Jurkat, Clone E6-1 (cell line): ENCODE data around the gene SLCO3A1.

ENCODE experiments used
- DNase-seq: peaks from one replicate; pipeline ENCODE4 v3.0.0-alpha.2; 2011; ENCODE audit warnings: low read depth, low spot score
- H3K4me3 ChIP-seq: 2 replicates; pipeline ENCODE4 v1.5.1; 2011; ENCODE audit warnings: mild to moderate bottlenecking, low read length, control low read depth, moderate library complexity

SLCO3A1 gene

DNA sequence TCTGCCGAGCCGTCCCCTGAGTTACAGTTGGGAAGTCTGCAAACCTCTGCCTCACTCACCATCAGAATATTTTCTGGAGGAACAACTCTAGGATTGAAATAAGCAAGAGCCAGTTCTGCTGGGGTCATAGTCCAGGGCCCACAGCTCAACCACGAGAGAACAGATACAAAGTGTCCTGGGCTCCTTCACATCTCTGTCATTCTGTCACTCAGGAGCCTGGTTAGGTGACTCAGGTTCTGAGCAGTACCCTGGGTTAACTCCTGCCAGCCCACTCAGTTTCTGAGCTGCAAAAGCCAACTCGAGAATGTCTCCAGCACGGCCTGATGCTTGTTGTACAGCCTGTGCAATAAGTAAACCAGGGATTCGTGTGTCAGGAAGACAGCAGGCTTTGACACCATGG, 155.7 kb downstream of the SLCO3A1 start:
- H3K4me3 ChIP-seq = no peak overlapping the region
- no peak for DNase-seq

DNA sequence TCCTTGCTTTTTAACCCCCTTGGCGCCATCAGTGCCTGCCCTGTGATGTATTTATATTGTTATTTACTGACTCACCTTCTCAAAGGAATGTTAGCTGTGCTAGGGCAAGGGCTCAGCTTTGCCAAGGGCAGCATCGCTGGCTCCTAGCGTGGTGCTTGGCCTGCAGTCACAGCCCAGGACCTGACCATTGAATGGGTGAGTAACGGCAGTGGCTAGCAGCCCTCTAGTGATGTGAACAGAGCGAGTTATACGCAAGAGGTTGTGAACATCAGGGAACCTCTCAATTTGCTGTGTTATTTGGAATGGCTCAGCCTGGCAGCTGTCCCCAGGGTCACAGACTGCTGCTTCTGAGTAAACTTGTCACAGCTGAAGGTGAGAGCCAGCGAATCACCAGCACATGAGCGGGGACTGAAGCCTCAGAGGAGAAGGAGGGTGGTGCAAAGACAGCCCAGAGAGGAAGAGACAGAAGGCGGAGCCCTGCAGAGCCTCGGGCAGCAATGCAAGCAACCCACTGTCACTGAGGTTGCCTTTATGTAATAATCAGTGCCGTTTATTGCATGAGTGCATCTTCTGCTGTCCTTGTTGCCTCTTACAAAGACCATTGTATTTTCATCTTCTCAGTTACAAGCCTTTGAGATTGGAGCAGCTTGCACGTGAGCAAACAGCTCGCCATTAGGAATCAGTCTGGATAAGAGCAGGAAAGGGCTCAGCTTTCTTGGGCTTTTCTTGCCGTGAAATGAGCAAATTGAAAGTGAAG, 158.3 kb downstream of the SLCO3A1 start:
- no peak overlapping the region for H3K4me3 ChIP-seq
- DNase-seq = no peak

DNA sequence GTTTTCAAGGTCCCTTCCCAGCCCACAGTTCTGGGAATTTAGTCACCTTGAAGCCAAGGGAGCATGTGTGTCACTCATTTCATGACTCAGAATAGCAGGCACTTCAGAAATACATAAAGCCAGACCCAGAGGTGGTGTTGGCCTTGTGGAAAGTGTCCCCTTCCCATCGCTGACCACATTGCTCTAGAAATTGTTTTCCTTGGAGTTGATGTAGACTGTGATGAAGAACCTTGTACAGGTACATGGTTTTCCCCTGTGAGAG, 158.8 kb downstream of the SLCO3A1 start:
- no peak overlapping the region for H3K4me3 ChIP-seq
- no peak for DNase-seq

DNA sequence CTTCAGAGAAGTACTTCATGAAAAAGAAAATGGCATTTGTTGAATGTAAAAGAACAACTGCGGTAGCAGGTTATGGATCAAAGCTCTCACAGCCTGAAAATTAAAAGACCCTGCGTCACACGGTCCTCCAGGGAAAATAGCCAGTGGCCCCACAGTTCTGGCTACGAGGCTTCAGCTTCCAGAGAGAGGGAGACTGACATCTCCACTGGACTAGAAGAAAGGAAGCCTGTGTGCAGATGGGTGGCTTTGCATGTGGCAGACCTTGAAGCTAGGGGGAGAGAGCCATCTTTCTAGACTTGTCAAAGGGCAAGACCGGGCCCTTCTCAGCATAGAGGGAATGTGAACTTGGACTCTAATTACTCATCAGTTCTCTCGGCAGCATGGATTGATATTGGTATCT, 159.4 kb downstream of the SLCO3A1 start:
- DNase-seq = no peak
- H3K4me3 ChIP-seq = no peak overlapping the region

DNA sequence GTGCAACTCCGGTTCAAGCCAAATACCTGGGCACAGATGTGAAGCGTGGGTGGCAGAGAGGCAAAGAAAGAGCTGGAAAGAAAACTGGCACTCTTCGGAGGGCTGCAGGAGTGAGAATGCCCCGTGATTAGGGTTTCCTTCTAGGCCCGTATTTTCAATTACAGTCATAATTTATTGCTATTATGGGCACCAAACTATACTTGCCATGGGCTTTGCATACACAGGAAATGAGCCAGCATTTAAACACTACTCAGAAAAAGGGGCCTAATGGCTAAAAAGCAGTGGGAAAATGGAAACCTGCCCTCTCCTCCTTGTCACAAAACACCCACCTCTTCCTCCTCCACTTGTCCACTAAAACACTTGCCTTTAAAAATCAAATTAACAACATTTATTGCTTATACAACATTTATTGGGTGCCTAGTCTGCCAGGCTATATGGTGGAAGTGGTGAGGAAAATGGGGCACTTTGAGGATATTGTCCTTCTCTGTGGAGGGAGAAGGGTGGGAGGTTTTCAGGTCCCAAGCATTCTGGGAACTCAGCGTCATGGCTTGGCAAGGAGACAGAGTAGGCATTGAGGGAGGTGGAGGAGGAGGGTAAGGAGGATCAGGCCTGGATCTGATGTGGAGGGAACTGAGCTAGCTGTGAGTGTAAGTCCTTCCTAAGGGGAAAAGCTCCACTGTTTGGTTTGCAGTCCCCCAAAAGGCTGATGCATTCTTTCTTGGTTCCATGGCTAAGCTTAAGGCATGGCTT, 160.9 kb downstream of the SLCO3A1 start:
- no peak overlapping the region for H3K4me3 ChIP-seq
- DNase-seq = no peak

DNA sequence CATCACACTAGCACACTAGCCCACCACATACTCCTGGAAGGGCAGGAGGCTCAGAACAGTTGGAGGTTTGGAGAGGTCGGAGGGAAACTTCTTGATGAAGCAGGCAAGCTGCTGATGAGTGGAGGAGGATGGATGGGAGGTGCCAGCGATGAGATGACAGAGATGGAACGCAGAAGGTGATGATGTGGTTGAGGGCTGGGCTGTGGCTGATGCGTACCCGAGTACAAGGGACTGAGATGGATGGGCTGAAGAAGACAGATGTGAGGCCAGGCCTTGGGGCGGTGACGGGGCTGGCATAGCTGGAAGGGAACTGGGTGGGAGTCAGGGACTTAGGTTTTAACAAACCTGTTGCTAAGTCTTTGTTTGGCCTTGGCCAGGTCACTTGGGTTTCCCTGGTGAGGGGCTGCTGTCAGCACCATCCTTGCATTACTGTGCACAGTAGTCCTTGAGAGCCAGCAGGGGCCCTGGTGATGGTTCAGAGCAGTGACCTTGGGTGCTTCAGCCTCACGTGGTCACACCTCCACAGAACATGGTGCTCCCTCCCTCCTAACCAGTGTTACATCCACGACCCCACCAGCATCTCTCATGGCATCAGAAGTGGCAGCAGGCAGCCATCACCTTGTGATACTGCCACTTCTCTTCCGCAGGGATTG, 164.5 kb downstream of the SLCO3A1 start:
- DNase-seq = no peak
- no peak overlapping the region for H3K4me3 ChIP-seq

DNA sequence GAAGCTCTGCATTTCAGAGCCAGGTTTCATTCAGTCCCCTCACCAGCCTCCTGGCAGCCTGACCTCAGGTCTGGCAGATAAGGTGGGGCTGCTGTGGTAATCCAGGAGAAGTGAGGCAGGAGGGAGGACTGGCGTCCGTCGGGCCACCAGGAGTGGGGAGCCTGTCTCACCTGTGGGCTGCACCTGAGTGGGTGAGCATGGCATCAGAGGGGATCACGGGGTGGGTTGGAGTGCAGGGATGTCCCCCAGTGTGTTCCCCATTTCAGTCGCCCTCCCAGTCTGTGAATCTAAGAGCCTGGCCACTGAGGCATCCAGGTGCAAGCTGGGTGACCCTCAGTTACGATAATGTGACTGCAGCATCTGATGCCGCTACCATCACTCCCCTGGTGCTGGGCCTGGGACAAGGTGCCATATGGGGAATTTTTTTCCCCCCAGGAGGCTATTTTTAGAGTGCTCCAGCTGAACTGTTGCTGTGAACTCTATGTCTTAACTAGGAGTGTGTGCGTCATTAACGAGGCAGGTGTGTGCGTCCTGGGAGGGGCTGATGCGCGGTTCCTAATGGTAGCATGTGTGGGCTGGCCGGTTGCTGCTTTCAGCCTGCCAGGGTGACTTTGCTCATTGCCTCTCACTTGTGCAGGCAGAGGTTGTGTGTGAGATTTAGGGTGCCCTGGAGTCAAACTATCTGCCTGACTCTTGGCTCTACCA, 165.2 kb downstream of the SLCO3A1 start:
- no peak overlapping the region for H3K4me3 ChIP-seq
- DNase-seq = no peak

- no peak for DNase-seq
- no peak overlapping the region for H3K4me3 ChIP-seq
Measured at GRCh38 chr15:92019706-92020105, 166.2 kb downstream of the SLCO3A1 start.

GRCh38 chr15:92020207-92020606, 166.7 kb downstream of the SLCO3A1 start:
- no peak for DNase-seq

GRCh38 chr15:92020804-92021203, 167.3 kb downstream of the SLCO3A1 start:
- no peak overlapping the region for H3K4me3 ChIP-seq
- no peak for DNase-seq

More at GRCh38 chr15:92020207-92020606, 166.7 kb downstream of the SLCO3A1 start:
- H3K4me3 ChIP-seq = no peak overlapping the region

- no peak for DNase-seq
- H3K4me3 ChIP-seq = no peak overlapping the region
Measured at GRCh38 chr15:92021792-92022191, 168.3 kb downstream of the SLCO3A1 start.

DNA sequence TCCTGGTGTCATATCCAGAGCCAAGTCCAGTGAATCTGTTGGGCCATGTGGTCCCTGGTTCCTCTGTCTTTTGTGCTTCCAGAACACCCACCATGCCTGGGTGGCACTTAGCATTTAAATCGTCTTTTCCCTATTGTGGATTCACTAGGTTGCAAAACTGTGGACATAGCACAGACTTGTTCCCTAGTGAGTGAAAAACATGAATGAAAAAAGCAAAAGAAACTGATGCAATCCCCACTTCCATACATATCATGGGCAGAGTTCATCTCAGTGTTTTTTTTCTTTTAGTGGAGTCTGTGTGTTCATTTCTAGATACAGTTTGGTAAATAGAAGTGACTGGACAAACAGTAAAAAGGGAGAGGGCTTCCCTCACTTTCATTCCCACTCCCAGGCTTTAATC, 170.5 kb downstream of the SLCO3A1 start:
- DNase-seq = no peak
- H3K4me3 ChIP-seq = no peak overlapping the region

DNA sequence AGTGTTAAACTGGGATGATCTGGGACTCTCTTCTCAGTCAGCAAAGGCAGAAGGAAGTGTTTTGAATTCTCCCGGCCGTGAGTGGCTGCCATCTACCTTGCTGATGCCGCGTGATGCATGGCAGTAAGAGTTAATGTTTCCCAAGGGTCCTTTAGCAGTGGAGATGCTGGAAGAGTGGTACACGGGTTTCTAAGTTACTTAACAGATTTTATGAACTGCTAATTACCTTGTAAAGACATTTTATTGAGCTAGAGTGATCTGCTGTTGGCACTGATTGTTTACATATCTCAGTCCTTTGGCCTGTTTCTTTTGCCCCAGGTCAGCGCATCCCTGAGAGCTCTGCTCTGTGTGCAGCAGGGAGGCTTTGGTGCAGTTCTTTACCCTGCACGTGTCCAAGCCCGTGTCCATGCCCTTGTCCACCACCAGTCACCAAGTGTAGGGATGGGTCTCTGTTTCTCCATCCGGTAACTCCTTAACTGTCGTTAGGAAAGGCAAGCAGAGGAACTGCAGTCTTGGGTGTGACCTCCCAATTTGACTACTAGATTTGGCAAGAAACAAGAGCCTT, 172.3 kb downstream of the SLCO3A1 start:
- DNase-seq = no peak
- H3K4me3 ChIP-seq = no peak overlapping the region

- H3K4me3 ChIP-seq = no peak overlapping the region
- no peak for DNase-seq
Measured at GRCh38 chr15:92028389-92028724, 174.8 kb downstream of the SLCO3A1 start.

- H3K4me3 ChIP-seq = no peak overlapping the region
- no peak for DNase-seq
Measured at GRCh38 chr15:92029767-92030166, 176.3 kb downstream of the SLCO3A1 start.

DNA sequence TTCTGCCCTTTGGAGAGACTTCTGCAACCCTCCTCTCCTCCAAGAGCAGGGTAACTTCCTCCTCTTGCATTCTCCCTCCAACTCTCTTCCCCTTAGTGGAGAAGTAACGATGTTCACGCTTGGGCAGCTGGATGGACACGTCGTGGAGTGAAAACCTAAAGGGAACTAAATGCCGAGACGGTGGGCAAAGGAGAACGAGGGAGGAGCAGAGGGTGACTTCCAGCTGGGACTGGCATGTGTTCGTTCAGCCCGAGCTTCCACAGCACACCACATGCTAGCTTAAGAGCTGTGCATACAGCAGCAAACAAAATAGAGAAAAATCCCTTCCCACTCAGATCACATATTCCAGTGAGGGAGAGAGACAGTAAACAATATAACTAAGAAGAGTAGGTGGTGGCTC, 179.8 kb downstream of the SLCO3A1 start:
- DNase-seq = no peak
- no peak overlapping the region for H3K4me3 ChIP-seq

DNA sequence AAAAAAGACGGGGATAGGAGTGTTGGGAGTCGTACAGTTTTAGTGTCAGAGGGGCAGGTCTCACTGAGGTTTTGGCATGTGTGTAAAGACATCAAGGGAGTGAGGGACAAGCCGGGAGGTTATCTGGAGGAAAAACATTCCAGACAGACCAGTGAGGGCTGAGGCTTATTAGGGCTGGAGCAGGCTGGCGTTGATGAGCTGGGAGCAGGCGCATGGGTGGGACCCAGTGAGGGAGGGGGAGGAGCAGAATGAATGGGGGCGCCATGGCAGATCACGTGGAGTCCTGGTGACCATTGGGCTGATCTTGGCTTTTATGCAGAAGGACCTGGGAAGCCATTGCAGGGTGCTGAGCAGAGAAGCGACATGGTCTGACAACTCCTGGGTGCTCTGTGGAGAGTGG, 180.2 kb downstream of the SLCO3A1 start:
- no peak overlapping the region for H3K4me3 ChIP-seq
- DNase-seq = no peak

DNA sequence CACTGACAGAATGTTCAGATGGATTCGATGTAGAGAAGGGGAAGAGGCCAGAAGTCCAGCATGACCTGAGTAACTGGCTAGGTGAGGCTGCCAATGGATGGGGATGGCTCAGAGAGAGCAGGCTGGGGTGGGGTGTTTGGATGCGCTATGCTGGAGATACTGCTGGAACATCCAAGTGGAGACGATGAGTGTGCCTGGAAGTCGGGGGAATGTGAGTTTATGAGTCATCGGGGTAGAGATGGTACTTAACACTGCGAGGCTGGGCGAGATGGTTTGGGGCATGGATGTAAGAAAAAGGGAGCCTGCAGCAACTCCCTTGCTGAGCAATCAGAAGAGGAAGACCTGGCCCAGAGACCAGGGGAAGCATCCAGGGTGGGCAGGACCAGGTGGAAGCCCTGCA, 180.7 kb downstream of the SLCO3A1 start:
- H3K4me3 ChIP-seq = no peak overlapping the region
- DNase-seq = no peak

- no peak overlapping the region for H3K4me3 ChIP-seq
- no peak for DNase-seq
Measured at GRCh38 chr15:92035551-92035950, 182.0 kb downstream of the SLCO3A1 start.

DNA sequence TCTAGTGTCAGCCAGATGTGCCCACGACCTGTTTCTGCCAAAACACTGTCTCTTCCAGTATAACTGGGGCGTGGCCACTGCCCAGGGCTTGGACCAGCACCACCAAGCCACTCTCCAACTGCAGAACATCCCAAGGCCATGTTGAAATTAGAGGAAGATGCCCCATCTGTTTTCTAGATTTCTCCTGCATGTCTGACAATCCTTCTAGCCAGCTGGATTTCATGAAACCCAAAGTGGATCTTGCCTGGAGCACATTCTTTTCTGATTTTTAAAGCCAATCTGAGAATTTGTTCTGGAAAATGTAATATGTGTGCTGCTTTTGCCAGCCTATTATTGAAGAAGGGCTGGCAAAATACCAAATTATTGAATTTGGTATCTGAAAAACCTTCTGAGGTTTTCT, 182.5 kb downstream of the SLCO3A1 start:
- H3K4me3 ChIP-seq = no peak overlapping the region

More for the DNA sequence above, 182.5 kb downstream of the SLCO3A1 start:
- no peak for DNase-seq
